Measurements from ENCODE around the gene KIF7. TPM values are rescaled to one million over a fixed set of nuclear protein-coding genes. Genes with fewer than 3 reads are reported as not detected.
A peak's percentile ranks its signal among the peaks of the same experiment; 100 is the strongest.
"Not testable (repeated sequence)": the region's sequence is repeated elsewhere in the genome, so short reads cannot be mapped to it uniquely, and the experiment has no call there.

The KIF7 gene
- total RNA-seq, 1 experiment from 2014 or later, result 20.4 TPM

- no peak for TF ChIP-seq NFE2L1 (CRISPR knock-in tag; IDR thresholded peaks at IDR 0.05)
- no peak for TF ChIP-seq ZNF138 (CRISPR knock-in tag; conservative IDR thresholded peaks at IDR 0.05)
- TF ChIP-seq SP1 (CRISPR knock-in tag; conservative IDR thresholded peaks at IDR 0.05), result peak; percentile 36; the same call in 1 of the 2 replicates
- TF ChIP-seq, protein P1, sequence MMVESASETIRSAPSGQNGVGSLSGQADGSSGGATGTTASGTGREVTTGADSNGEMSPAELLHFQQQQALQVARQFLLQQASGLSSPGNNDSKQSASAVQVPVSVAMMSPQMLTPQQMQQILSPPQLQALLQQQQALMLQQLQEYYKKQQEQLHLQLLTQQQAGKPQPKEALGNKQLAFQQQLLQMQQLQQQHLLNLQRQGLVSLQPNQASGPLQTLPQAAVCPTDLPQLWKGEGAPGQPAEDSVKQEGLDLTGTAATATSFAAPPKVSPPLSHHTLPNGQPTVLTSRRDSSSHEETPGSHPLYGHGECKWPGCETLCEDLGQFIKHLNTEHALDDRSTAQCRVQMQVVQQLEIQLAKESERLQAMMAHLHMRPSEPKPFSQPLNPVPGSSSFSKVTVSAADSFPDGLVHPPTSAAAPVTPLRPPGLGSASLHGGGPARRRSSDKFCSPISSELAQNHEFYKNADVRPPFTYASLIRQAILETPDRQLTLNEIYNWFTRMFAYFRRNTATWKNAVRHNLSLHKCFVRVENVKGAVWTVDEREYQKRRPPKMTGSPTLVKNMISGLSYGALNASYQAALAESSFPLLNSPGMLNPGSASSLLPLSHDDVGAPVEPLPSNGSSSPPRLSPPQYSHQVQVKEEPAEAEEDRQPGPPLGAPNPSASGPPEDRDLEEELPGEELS (CRISPR knock-in tag; IDR thresholded peaks at IDR 0.05), result peak; percentile 36; the same call in 1 of the 2 replicates
- TF ChIP-seq, protein P2, sequence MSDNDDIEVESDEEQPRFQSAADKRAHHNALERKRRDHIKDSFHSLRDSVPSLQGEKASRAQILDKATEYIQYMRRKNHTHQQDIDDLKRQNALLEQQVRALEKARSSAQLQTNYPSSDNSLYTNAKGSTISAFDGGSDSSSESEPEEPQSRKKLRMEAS (CRISPR knock-in tag; IDR thresholded peaks at IDR 0.05), result peak; percentile 22; the same call in 1 of the 2 replicates
- TF ChIP-seq JUN (CRISPR knock-in tag; IDR thresholded peaks at IDR 0.05), result no peak
- TF ChIP-seq ZNF317 (CRISPR knock-in tag; IDR thresholded peaks at IDR 0.05; ENCODE audit: borderline replicate concordance, low read depth), result no peak
- peak; percentile 31; the same call in 1 of the 2 replicates for TF ChIP-seq USF2 (CRISPR knock-in tag; IDR thresholded peaks at IDR 0.05)
- TF ChIP-seq FOXJ3 (CRISPR knock-in tag; IDR thresholded peaks at IDR 0.05; ENCODE audit: borderline replicate concordance), result no peak
- peaks cover 33% of the 10 kb centered on the region for H3K27me3 Mint-ChIP-seq (ENCODE audit: low read depth)
- POLR2A ChIA-PET, result interaction anchor here (0.6 to 1.0 kb wide), 2 partner anchors 12 to 981 kb away, joined by 3 read pairs; no protein-coding TSS in a partner anchor
- CTCF ChIA-PET, result interaction anchor here (1.0 to 2.1 kb wide), 4 partner anchors 17 to 70 kb away, joined by 3 to 8 read pairs (median 4); no protein-coding TSS in a partner anchor
- H3K4me3 Mint-ChIP-seq, result peak within 1 kb of the TSS; percentile 85
- ATAC-seq, result peak; percentile 98
- no peak within 1 kb of the TSS for H3K27ac Mint-ChIP-seq
- H3K36me3 Mint-ChIP-seq, result no peaks in the 10 kb centered on the region
- DNase-seq (ENCODE audit: low spot score), result peak; percentile 91
- peaks cover 4% of the 10 kb centered on the region; the same call in 1 of the 2 replicates for H3K4me1 Mint-ChIP-seq
- H3K9me3 Mint-ChIP-seq, result no peaks in the 10 kb centered on the region
These were observed 35.3 kb upstream of the KIF7 start, which contains the start of the genes PEX11A and WDR93 for GRCh38 chr15:89690276-89691218. Gene PEX11A, minus strand, starts transcription at chr15:89690754. Its CDS starts 122 bp downstream, at chr15:89690632. Gene WDR93, plus strand, starts transcription at chr15:89690811. Its CDS starts 10,936 bp downstream, at chr15:89701747.

DNA sequence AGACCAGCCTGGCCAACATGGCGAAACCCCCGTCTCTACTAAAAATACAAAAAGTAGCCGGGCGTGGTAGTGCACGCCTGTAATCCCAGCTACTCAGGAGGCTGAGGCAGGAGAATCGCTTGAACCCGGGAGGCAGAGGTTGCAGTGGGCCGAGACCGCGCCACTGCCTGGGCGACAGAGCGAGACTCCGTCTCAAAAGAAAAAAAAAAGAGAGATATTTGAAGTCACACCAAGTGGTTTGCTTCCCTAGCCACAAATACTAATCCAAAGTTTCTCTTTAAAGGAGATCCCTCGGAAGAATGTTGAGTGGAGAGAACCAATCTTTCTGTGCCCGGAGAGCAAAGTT, 34.6 kb upstream of the KIF7 start:
- DNase-seq (ENCODE audit: low spot score); ATAC-seq; H3K4me1 Mint-ChIP-seq; POLR2A ChIA-PET; H3K27ac Mint-ChIP-seq; H3K9me3 Mint-ChIP-seq; H3K36me3 Mint-ChIP-seq: not testable (repeated sequence)
- Mint-ChIP-seq H3K27me3 (ENCODE audit: low read depth) (peaks cover 29% of the 10 kb centered on the region), H3K4me3 (peak overlapping the region; percentile 85)
- CTCF ChIA-PET, result interaction anchor here (2.1 kb wide), 1 partner anchor 17 kb away, joined by 8 read pairs; no protein-coding TSS in a partner anchor

- DNase-seq (ENCODE audit: low spot score) (no peak), ATAC-seq (no peak)
- no peak overlapping the region for H3K4me3 Mint-ChIP-seq
- H3K4me1 Mint-ChIP-seq, result peaks cover 4% of the 10 kb centered on the region; the same call in 1 of the 2 replicates
- ChIA-PET CTCF (interaction anchor here (1.5 kb wide), 1 partner anchor 13 kb away, joined by 4 read pairs; no protein-coding TSS in a partner anchor), POLR2A (no interaction called here)
- H3K27ac Mint-ChIP-seq, result no peak overlapping the region
- peaks cover 14% of the 10 kb centered on the region for H3K27me3 Mint-ChIP-seq (ENCODE audit: low read depth)
- H3K36me3 Mint-ChIP-seq, result no peaks in the 10 kb centered on the region
- no peaks in the 10 kb centered on the region for H3K9me3 Mint-ChIP-seq
- TF ChIP-seq ATF6 (CRISPR knock-in tag; IDR thresholded peaks at IDR 0.05), result no peak
- TF ChIP-seq SMAD3 (CRISPR knock-in tag; IDR thresholded peaks at IDR 0.05; ENCODE audit: borderline replicate concordance), result no peak
- no peak for TF ChIP-seq KAT7 (CRISPR knock-in tag; IDR thresholded peaks at IDR 0.05; ENCODE audit: borderline replicate concordance)
- no peak for TF ChIP-seq CREM (CRISPR knock-in tag; IDR thresholded peaks at IDR 0.05)
- no peak for TF ChIP-seq PRDM15 (CRISPR knock-in tag; IDR thresholded peaks at IDR 0.05)
- TF ChIP-seq, protein P3, sequence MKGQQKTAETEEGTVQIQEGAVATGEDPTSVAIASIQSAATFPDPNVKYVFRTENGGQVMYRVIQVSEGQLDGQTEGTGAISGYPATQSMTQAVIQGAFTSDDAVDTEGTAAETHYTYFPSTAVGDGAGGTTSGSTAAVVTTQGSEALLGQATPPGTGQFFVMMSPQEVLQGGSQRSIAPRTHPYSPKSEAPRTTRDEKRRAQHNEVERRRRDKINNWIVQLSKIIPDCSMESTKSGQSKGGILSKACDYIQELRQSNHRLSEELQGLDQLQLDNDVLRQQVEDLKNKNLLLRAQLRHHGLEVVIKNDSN (CRISPR knock-in tag; IDR thresholded peaks at IDR 0.05), result no peak
- TF ChIP-seq, protein P4, sequence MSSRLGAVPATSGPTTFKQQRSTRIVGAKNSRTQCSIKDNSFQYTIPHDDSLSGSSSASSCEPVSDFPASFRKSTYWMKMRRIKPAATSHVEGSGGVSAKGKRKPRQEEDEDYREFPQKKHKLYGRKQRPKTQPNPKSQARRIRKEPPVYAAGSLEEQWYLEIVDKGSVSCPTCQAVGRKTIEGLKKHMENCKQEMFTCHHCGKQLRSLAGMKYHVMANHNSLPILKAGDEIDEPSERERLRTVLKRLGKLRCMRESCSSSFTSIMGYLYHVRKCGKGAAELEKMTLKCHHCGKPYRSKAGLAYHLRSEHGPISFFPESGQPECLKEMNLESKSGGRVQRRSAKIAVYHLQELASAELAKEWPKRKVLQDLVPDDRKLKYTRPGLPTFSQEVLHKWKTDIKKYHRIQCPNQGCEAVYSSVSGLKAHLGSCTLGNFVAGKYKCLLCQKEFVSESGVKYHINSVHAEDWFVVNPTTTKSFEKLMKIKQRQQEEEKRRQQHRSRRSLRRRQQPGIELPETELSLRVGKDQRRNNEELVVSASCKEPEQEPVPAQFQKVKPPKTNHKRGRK (CRISPR knock-in tag; IDR thresholded peaks at IDR 0.05; ENCODE audit: borderline replicate concordance), result no peak
- TF ChIP-seq ZNF423 (CRISPR knock-in tag; IDR thresholded peaks at IDR 0.05), result no peak
- TF ChIP-seq TCF7 (CRISPR knock-in tag; IDR thresholded peaks at IDR 0.05; ENCODE audit: low read depth), result no peak
These were observed 31.3 kb upstream of the KIF7 start for GRCh38 chr15:89686522-89686921.

Measured in WTC11 (cell line).